ENCODE data around the gene RGN.
"Not testable (repeated sequence)": the region's sequence is repeated elsewhere in the genome, so short reads cannot be mapped to it uniquely, and the experiment has no call there.

RGN gene

GRCh38 chrX:47124466-47124865 is 46.2 kb downstream of the RGN start:
- H3K27ac ChIP-seq (ENCODE audit: low read length); H3K9me3 ChIP-seq (ENCODE audit: control insufficient read depth in 2 of 2, low read length in 2 of 2): not testable (repeated sequence)

GRCh38 chrX:47129157-47129898 is 51.1 kb downstream of the RGN start:
- H3K4me3 ChIP-seq (ENCODE audit: low read length in 2 of 2): peak overlapping the region; percentile 81 to 82
- peak overlapping the region; percentile 60 for H3K27ac ChIP-seq (ENCODE audit: low read length)
- H3K9me3 ChIP-seq (ENCODE audit: control insufficient read depth in 2 of 2, low read length in 2 of 2): no peaks in the 10 kb centered on the region
- H3K4me1 ChIP-seq (ENCODE audit: control insufficient read depth, insufficient read depth, low read length): no peaks in the 10 kb centered on the region
- peaks cover 0 to 5% of the 10 kb centered on the region in 2 donors for H3K27me3 ChIP-seq (ENCODE audit: control insufficient read depth in 1 of 2, insufficient read depth in 2 of 2, low read length in 2 of 2)
- H3K36me3 ChIP-seq (ENCODE audit: control insufficient read depth in 2 of 2, insufficient read depth in 2 of 2, low read length in 2 of 2): no peaks in the 10 kb centered on the region
- peak overlapping the region; percentile 70 to 86 for H3K9ac ChIP-seq (ENCODE audit: low read length in 2 of 2)

More at GRCh38 chrX:47124466-47124865, 46.2 kb downstream of the RGN start:
- H3K4me1 ChIP-seq (ENCODE audit: control insufficient read depth, insufficient read depth, low read length); H3K4me3 ChIP-seq (ENCODE audit: low read length in 2 of 2); H3K27me3 ChIP-seq (ENCODE audit: control insufficient read depth in 1 of 2, insufficient read depth in 2 of 2, low read length in 2 of 2); H3K9ac ChIP-seq (ENCODE audit: low read length in 2 of 2); H3K36me3 ChIP-seq (ENCODE audit: control insufficient read depth in 2 of 2, insufficient read depth in 2 of 2, low read length in 2 of 2): not testable (repeated sequence)

- Histone ChIP-seq H3K4me3 (ENCODE audit: low read length in 2 of 2) (peak overlapping the region; percentile 81 to 82), H3K9me3 (ENCODE audit: control insufficient read depth in 2 of 2, low read length in 2 of 2) (no peaks in the 10 kb centered on the region), H3K27me3 (ENCODE audit: control insufficient read depth in 1 of 2, insufficient read depth in 2 of 2, low read length in 2 of 2) (peaks cover 0 to 3% of the 10 kb centered on the region in 2 donors), H3K9ac (ENCODE audit: low read length in 2 of 2) (peak overlapping the region; percentile 33 to 51), H3K36me3 (ENCODE audit: control insufficient read depth in 2 of 2, insufficient read depth in 2 of 2, low read length in 2 of 2) (no peaks in the 10 kb centered on the region), H3K4me1 (ENCODE audit: control insufficient read depth, insufficient read depth, low read length) (no peaks in the 10 kb centered on the region), H3K27ac (ENCODE audit: low read length) (no peak overlapping the region)
These were observed 51.7 kb downstream of the RGN start for GRCh38 chrX:47129899-47130358.

GRCh38 chrX:47133493-47133892 is 55.2 kb downstream of the RGN start:
- H3K9me3 ChIP-seq (ENCODE audit: control insufficient read depth in 2 of 2, low read length in 2 of 2): no peaks in the 10 kb centered on the region
- H3K27me3 ChIP-seq (ENCODE audit: control insufficient read depth in 1 of 2, insufficient read depth in 2 of 2, low read length in 2 of 2): no peaks in the 10 kb centered on the region
- H3K9ac ChIP-seq (ENCODE audit: low read length in 2 of 2): no peak overlapping the region
- H3K27ac ChIP-seq (ENCODE audit: low read length): no peak overlapping the region
- H3K4me1 ChIP-seq (ENCODE audit: control insufficient read depth, insufficient read depth, low read length): no peaks in the 10 kb centered on the region
- no peaks in the 10 kb centered on the region for H3K36me3 ChIP-seq (ENCODE audit: control insufficient read depth in 2 of 2, insufficient read depth in 2 of 2, low read length in 2 of 2)
- H3K4me3 ChIP-seq (ENCODE audit: low read length in 2 of 2): no peak overlapping the region

- not testable (repeated sequence) for H3K9ac ChIP-seq (ENCODE audit: low read length in 2 of 2); H3K9me3 ChIP-seq (ENCODE audit: control insufficient read depth in 2 of 2, low read length in 2 of 2); H3K4me3 ChIP-seq (ENCODE audit: low read length in 2 of 2); H3K36me3 ChIP-seq (ENCODE audit: control insufficient read depth in 2 of 2, insufficient read depth in 2 of 2, low read length in 2 of 2); H3K4me1 ChIP-seq (ENCODE audit: control insufficient read depth, insufficient read depth, low read length); H3K27me3 ChIP-seq (ENCODE audit: control insufficient read depth in 1 of 2, insufficient read depth in 2 of 2, low read length in 2 of 2); H3K27ac ChIP-seq (ENCODE audit: low read length)
These were observed 57.4 kb downstream of the RGN start for GRCh38 chrX:47135650-47136049.

- Histone ChIP-seq H3K9ac (ENCODE audit: low read length in 2 of 2) (no peak overlapping the region), H3K9me3 (ENCODE audit: control insufficient read depth in 2 of 2, low read length in 2 of 2) (no peaks in the 10 kb centered on the region), H3K4me3 (ENCODE audit: low read length in 2 of 2) (no peak overlapping the region), H3K4me1 (ENCODE audit: control insufficient read depth, insufficient read depth, low read length) (no peaks in the 10 kb centered on the region), H3K36me3 (ENCODE audit: control insufficient read depth in 2 of 2, insufficient read depth in 2 of 2, low read length in 2 of 2) (peaks cover 0 to 13% of the 10 kb centered on the region in 2 donors), H3K27me3 (ENCODE audit: control insufficient read depth in 1 of 2, insufficient read depth in 2 of 2, low read length in 2 of 2) (peaks cover 0 to 9% of the 10 kb centered on the region in 2 donors), H3K27ac (ENCODE audit: low read length) (no peak overlapping the region)
These were observed 59.9 kb downstream of the RGN start for GRCh38 chrX:47138171-47138570.

Measured in stomach smooth muscle (tissue), 2 donors.